Measurements from ENCODE around the gene UAP1L1. TPM values are rescaled to one million over a fixed set of nuclear protein-coding genes. Genes with fewer than 3 reads are reported as not detected.

The UAP1L1 gene
- total and polyA plus RNA-seq, 2 of the 4 experiments (the other 2 are of a cell fraction): 2.3 to 9.8 TPM

DNA sequence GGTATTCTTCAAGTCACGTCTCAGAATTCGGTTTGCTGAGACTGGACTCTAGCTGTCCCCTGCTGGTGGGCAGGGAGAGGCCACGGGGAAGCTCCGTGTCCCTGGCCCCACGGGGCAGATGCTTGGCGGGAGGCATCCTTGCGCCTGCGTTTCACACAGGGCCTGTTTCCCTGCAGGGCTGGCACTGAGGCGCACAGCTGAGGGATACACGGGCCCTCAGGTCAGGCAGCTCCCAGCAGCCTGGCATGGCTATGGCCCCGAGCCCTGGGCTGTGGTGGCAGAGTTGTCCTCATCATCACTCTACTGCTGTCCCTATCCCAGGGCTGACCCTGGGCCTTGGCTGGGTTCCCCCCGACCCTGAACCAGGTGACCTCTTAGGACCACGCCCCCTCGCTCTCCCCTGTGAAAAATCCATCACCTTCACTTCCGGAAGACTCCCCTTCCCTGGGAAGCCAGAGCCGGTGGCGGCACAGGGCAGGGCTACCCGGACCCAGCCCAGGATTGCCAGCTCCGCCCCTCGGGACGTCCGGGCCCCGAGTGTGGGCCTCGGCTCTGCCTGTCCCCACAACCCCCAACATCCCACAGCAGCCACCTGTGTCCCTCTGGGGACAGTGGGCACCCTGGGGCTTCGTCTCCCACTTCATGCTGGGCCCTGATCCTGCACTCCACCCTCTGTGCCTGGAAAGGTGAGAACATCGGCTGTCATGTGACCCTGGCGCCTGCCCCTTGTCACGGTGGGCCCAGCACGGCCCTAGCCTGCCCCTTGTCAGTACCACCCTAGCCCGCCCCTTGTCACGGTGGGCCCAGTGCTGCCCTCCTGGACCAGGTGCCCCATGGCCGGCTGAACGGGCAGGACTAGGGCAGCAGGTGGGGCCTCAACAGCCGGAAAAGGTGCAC lies 32.2 kb downstream of the UAP1L1 start:
- no peak overlapping the region for H3K56ac ChIP-seq (ENCODE audit: extremely low read depth, insufficient read depth, low read length)
- BruUV-seq (replicated peaks): no TSS peak

More for the DNA sequence above, 32.2 kb downstream of the UAP1L1 start:
- H3K79me1 ChIP-seq (ENCODE audit: low read depth in 1 of 2, low read length in 2 of 2): 0 out of 4 replicates have a peak, but pooled peaks cover 0 to 3% of the 10 kb centered on the region in 2 experiments
- H3K36me3 ChIP-seq (ENCODE audit: control insufficient read depth, insufficient read depth, low read length): peaks cover 64% of the 10 kb centered on the region
- no peak overlapping the region for H2BK120ac ChIP-seq (ENCODE audit: low read depth, low read length)
- H3K4me2 ChIP-seq (ENCODE audit: low read depth, low read length): no peak overlapping the region
- no peak overlapping the region for H2BK15ac ChIP-seq (ENCODE audit: low read depth, low read length)
- no peak overlapping the region for H2AFZ ChIP-seq (replicated peaks; ENCODE audit: low read length, poor library complexity)
- dilution Hi-C loops (cut with HindIII; ENCODE audit: low sequenced_read_pairs, unreplicated experiment): no loop called here
- H3K4me3 ChIP-seq (ENCODE audit: insufficient read depth, low read depth, low read length): no peak overlapping the region
- no peak for ATAC-seq (ENCODE audit: low read depth)
- ChIA-PET POLR2A (ENCODE audit: unreplicated experiment) (no interaction called here), CTCF (interaction anchor here (0.6 kb wide), 1 partner anchor 127 kb away, joined by 3 read pairs; no protein-coding TSS in a partner anchor)
- H4K8ac ChIP-seq (ENCODE audit: low read depth in 2 of 2, low read length in 2 of 2): no peak overlapping the region
- peaks cover 2% of the 10 kb centered on the region; the same call in 1 of the 2 replicates for H3K4me1 ChIP-seq (ENCODE audit: control insufficient read depth, insufficient read depth, low read length)
- no peak overlapping the region for H3K9ac ChIP-seq (ENCODE audit: low read depth, low read length)
- H3K9me1 ChIP-seq (ENCODE audit: insufficient read depth, low read length): no peaks in the 10 kb centered on the region
- no peak overlapping the region for H2AK9ac ChIP-seq (replicated peaks; ENCODE audit: low read depth, low read length, poor library complexity)
- H3K23ac ChIP-seq (ENCODE audit: low read depth, low read length): no peak overlapping the region
- intact Hi-C loops (cut with micrococcal nuclease): no loop called here
- no peaks in the 10 kb centered on the region for H3K27me3 ChIP-seq (ENCODE audit: control insufficient read depth, insufficient read depth, low read length)
- no peaks in the 10 kb centered on the region for H3K9me3 ChIP-seq (ENCODE audit: control insufficient read depth, insufficient read depth, low read length)
- H3K14ac ChIP-seq (replicated peaks; ENCODE audit: low read depth, low read length): no peak overlapping the region
- H3K4ac ChIP-seq (ENCODE audit: low read depth, low read length): no peak overlapping the region
- no peaks in the 10 kb centered on the region for H4K20me1 ChIP-seq (ENCODE audit: insufficient read depth, low read length)
- H3K27ac ChIP-seq (ENCODE audit: insufficient read depth, low read length): no peak overlapping the region
- 94% methylated on average over 14 of the region's 34 CpGs; no CpG with 5 or more reads in 1 of the 2 experiments for WGBS, 2 experiments (ENCODE audit: extremely low coverage in 2 of 2, insufficient read length in 1 of 2)
- H4K5ac ChIP-seq (ENCODE audit: low read depth, low read length): no peak overlapping the region
- TF ChIP-seq RCOR1 (IDR thresholded peaks at IDR 0.05; ENCODE audit: insufficient replicate concordance, low read length) (no peak), MAFK (IDR thresholded peaks at IDR 0.05; ENCODE audit: low read depth, low read length) (no peak)
- TF ChIP-seq, protein P1, sequence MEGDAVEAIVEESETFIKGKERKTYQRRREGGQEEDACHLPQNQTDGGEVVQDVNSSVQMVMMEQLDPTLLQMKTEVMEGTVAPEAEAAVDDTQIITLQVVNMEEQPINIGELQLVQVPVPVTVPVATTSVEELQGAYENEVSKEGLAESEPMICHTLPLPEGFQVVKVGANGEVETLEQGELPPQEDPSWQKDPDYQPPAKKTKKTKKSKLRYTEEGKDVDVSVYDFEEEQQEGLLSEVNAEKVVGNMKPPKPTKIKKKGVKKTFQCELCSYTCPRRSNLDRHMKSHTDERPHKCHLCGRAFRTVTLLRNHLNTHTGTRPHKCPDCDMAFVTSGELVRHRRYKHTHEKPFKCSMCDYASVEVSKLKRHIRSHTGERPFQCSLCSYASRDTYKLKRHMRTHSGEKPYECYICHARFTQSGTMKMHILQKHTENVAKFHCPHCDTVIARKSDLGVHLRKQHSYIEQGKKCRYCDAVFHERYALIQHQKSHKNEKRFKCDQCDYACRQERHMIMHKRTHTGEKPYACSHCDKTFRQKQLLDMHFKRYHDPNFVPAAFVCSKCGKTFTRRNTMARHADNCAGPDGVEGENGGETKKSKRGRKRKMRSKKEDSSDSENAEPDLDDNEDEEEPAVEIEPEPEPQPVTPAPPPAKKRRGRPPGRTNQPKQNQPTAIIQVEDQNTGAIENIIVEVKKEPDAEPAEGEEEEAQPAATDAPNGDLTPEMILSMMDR (conservative IDR thresholded peaks at IDR 0.05; ENCODE audit: low read depth, low read length): no peak
- in situ Hi-C loops (cut with MboI; ENCODE audit: low sequenced_read_pairs): no loop called here
- H2BK5ac ChIP-seq (ENCODE audit: low read depth, low read length, poor library complexity, severe bottlenecking): no peak overlapping the region
- DNase-seq: no peak
- no peak overlapping the region for H3K18ac ChIP-seq (ENCODE audit: low read depth, low read length)
- H4K91ac ChIP-seq (ENCODE audit: insufficient read depth, low read depth, low read length): no peak overlapping the region
- H2AK5ac ChIP-seq (ENCODE audit: low read depth, low read length): no peak overlapping the region
- no peak overlapping the region for H2BK20ac ChIP-seq (ENCODE audit: low read depth, low read length)
